GM10248 (cell line): ENCODE measurements around the gene CPED1.

Source experiments
- CTCF ChIA-PET: fragments of 300-600 bp; sonication (Branson Sonifier 250); formaldehyde crosslinking; extraction: SDS; loops from one replicate; lab custom pipeline; 2021; ENCODE audit warnings: antibody characterized with exemption; lab: Yijun Ruan, JAX
- POLR2A ChIA-PET: fragments of 350-650 bp; sonication (Branson Sonifier 250); formaldehyde crosslinking; extraction: SDS; loops from one replicate; lab custom pipeline; 2020; ENCODE audit warnings: antibody characterized with exemption; lab: Yijun Ruan, JAX
- DNase-seq: peaks from one replicate; pipeline ENCODE4 v3.0.0; 2012; ENCODE audit errors: extremely low spot score
- TF ChIP-seq, protein P1 (sequence below): IDR thresholded peaks from 2 replicates; pipeline ENCODE4 v1.5.1; 2012; ENCODE audit warnings: mild to moderate bottlenecking, low read depth; ENCODE audit errors: extremely low read depth, missing control alignments, control extremely low read depth

The CPED1 gene

DNA sequence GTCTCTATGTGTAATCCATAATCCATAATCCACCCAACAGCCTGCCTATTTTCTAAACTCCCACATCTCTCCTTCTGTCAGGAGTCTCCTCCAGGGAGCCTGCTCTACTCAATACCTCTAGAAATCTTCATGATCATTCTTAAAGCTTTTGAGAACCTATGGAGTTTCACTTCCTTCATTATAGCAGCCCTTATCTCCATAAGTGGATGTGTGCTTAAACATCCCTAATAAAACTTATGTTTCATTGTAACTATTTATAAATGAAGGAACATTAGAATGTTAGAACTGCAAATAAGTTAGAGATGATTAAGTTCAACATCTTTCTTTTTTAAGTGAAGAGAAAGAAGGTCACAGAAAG, 8.5 kb downstream of the CPED1 start:
- DNase-seq = no peak
- POLR2A ChIA-PET = no interaction called here
- TF ChIP-seq, protein P1, sequence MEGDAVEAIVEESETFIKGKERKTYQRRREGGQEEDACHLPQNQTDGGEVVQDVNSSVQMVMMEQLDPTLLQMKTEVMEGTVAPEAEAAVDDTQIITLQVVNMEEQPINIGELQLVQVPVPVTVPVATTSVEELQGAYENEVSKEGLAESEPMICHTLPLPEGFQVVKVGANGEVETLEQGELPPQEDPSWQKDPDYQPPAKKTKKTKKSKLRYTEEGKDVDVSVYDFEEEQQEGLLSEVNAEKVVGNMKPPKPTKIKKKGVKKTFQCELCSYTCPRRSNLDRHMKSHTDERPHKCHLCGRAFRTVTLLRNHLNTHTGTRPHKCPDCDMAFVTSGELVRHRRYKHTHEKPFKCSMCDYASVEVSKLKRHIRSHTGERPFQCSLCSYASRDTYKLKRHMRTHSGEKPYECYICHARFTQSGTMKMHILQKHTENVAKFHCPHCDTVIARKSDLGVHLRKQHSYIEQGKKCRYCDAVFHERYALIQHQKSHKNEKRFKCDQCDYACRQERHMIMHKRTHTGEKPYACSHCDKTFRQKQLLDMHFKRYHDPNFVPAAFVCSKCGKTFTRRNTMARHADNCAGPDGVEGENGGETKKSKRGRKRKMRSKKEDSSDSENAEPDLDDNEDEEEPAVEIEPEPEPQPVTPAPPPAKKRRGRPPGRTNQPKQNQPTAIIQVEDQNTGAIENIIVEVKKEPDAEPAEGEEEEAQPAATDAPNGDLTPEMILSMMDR = no peak
- CTCF ChIA-PET = interaction anchor here (1.0 to 7.6 kb wide), 3 partner anchors 8 to 204 kb away, joined by 3 to 75 read pairs (median 3); partner anchors contain the start of gene CPED1

DNA sequence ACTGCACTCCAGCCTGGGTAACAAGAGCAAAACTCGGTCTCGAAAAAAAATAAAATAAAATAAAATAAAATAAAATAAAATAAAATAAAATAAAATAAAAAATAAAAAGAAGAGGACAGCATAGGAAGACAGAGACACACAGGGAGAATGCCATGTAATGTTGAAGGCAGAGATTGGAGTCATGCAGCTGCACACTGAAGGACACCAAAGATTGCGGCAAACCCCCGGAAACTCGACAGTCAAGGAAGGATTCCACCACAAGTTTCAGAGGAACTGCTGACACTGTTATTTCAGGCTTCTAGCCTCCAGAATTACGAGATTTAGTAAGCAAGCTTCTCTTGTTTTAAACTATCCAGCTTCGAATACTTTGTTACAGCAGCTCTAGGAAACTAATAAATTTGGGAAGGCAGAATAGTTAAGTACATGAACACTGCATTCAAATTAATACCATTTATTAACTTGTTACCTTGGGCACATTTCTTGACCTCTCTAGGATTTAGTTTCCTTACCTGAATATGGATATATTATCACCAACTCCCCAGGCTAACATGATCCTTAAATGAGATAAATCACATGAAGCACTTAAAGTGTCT, 9.5 kb downstream of the CPED1 start:
- no peak for DNase-seq
- TF ChIP-seq, protein P1 = no peak
- ChIA-PET POLR2A (no interaction called here), CTCF (interaction anchor here (7.6 kb wide), 1 partner anchor 9 kb away, joined by 75 read pairs; the partner anchor contains the start of gene CPED1)

DNA sequence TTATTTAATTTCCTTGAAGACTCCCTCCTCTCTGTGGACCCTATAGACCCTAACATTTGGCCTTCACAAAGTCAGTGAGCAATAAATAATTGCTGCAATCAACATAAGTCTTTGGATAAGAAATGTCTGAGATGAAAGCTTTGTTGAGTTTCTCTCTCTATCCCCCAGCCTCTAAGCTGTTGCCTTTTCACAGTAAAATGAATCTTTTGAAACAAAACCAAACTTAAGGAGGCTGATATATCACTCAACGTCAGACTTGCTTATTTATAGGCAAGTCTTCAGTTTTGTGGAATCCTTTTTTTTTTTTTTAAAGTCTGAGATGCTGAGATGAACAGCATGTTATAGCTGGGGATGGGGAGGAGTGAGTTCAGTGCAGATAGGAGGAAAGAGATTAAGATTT, 10.0 kb downstream of the CPED1 start:
- DNase-seq = no peak
- TF ChIP-seq, protein P1 = no peak
- ChIA-PET CTCF (interaction anchor here (7.6 kb wide), 1 partner anchor 10 kb away, joined by 75 read pairs; the partner anchor contains the start of gene CPED1), POLR2A (no interaction called here)

DNA sequence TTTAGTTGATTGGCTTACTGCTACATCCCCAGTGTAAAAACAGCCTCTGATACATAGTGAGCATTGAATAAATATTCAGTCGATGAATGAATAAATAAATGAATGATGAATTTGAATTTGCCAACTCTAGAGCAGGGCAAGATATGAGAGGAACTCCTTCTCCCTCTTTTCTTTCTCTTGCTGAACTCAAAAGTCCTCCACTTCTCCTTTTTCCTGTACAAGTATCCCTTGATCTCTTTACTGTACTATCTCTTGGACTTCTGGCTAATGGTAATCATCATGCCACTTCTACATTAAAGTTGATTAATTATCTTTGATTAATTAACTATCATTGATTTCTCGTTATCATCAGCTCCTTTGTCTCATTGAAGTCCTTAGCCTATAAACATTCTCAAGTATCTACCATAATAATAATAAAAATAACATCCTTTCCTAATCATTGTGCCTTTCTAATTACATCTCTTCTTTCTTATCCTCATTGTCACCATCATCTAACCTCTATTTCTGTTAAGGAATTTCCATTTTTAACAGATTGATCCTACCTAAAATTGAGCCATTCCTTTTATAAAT, 10.6 kb downstream of the CPED1 start:
- no peak for DNase-seq
- CTCF ChIA-PET = interaction anchor here (7.6 kb wide), 1 partner anchor 10 kb away, joined by 75 read pairs; the partner anchor contains the start of gene CPED1
- TF ChIP-seq, protein P1 = no peak
- POLR2A ChIA-PET = no interaction called here

DNA sequence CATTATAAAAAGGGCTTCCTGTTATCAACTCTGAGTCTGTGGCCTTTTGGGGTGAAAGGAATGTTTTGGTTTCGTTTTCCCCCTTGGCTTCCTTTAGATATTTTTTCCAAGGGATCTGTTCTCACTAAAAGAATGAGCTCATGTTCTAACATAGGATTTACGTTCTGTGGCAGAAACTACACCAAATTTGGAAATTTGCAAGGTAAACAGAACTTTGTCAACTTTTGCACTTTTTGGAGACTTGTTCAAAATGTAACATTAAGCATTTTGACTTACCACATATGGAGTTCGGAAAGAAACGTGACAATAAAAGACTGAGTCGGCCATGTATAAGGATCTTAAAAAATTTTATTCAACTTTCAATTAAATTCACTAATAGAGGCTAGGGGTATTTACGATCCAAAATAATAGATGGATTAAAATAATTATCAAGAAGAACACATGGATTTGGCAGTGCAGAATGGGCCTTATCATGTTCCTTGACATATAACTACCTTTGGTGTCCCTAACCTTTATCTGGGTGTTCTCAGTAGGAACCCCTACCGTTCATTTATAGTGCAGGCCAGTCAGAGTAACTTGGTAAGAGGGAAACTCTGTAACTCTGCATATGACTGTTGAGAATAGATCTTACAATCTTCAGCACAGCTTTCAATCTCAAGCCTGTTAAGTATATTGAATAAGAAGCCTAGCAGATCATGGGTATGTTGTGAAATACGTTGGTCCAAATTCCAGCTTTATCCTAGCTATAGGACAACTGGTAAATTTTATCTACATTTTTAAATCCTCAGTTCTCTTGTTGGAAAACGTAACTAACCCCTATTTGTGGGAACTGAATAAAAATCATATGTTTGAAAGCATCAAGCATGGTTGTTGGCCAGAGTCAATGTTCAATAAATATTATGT, 11.8 kb downstream of the CPED1 start:
- ChIA-PET CTCF (interaction anchor here (1.3 to 7.6 kb wide), 2 partner anchors 9 to 12 kb away, joined by 4 to 75 read pairs; partner anchors contain the start of gene CPED1), POLR2A (no interaction called here)
- TF ChIP-seq, protein P1 = no peak
- no peak for DNase-seq

DNA sequence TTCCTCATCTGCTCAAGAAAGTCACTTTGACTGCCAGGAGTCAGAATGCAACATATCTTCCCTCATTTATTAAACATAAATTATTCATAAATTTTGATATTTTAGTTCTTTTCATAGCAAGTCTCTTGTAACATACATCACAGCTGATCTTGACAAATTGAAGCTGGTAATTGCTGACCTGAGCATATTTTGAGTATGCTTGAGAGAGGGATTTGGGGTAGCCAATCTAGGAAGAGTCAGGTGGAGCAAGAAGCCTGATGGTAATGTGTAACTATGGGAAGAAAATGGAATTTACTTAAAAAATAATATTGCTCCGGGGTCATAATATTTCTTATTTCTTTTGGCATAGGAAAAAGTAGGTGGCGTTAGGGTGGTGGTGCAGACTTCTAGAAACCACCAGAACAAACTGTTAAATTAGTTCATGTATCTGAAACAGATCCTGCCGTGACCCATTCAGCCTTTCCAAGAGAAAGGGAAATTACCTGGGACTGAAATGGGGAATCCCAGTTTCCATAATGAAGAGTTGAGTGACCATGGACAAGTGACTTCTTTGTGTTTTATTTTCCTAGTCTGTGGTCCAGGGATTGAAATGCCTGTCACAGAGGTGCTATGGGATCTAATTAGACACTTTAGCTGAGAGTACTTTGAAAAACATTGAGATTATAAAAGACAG, 12.9 kb downstream of the CPED1 start:
- CTCF ChIA-PET = interaction anchor here (1.2 to 7.6 kb wide), 2 partner anchors 13 to 26 kb away, joined by 3 to 75 read pairs; partner anchors contain the start of gene CPED1
- POLR2A ChIA-PET = no interaction called here
- TF ChIP-seq, protein P1 = no peak
- DNase-seq = no peak
